Astrocyte (in vitro differentiated cells and primary cell): ENCODE data around the gene KIF25. TPM values are rescaled to one million over a fixed set of nuclear protein-coding genes. Genes with fewer than 3 reads are reported as not detected.

ENCODE experiments used
- DNase-seq: peaks from one replicate; pipeline ENCODE4 v3.0.0-alpha.2; 2010; ENCODE audit warnings: low read depth
- FAIRE-seq: peaks from 2 replicates; lab custom pipeline; 2011; peaks lifted over from hg19 to GRCh38; lab: Jason Lieb, UNC
- H2AFZ ChIP-seq: 2 replicates; pipeline ENCODE4 v1.6.0; 2012; ENCODE audit warnings: low read depth, low read length, inconsistent platforms
- H3K27ac ChIP-seq: 2 replicates; pipeline ENCODE4 v1.5.1; 2011; ENCODE audit warnings: low read depth, low read length, inconsistent platforms
- H3K27me3 ChIP-seq: 2 replicates; pipeline ENCODE4 v1.6.0; 2011; ENCODE audit warnings: low read length, inconsistent platforms; ENCODE audit not compliant: insufficient read depth
- H3K36me3 ChIP-seq: 2 replicates; pipeline ENCODE4 v1.5.1; 2011; ENCODE audit warnings: low read length, inconsistent platforms; ENCODE audit not compliant: insufficient read depth
- H3K4me1 ChIP-seq: 2 replicates; pipeline ENCODE4 v1.5.1; 2011; ENCODE audit warnings: low read length, inconsistent platforms; ENCODE audit not compliant: insufficient read depth
- H3K4me2 ChIP-seq: 2 replicates; pipeline ENCODE4 v1.6.0; 2012; ENCODE audit warnings: low read length, inconsistent platforms
- H3K4me3 ChIP-seq: 2 replicates; pipeline ENCODE4 v1.5.1; 2011; ENCODE audit warnings: low read depth, mild to moderate bottlenecking, low read length, inconsistent platforms; ENCODE audit not compliant: insufficient read depth
- H3K79me2 ChIP-seq: 2 replicates; pipeline ENCODE4 v1.6.0; 2012; ENCODE audit warnings: mild to moderate bottlenecking, low read length, inconsistent platforms; ENCODE audit not compliant: insufficient read depth
- H3K9ac ChIP-seq: 2 replicates; pipeline ENCODE4 v1.6.0; 2012; ENCODE audit warnings: mild to moderate bottlenecking, low read length, inconsistent platforms
- H3K9me3 ChIP-seq: 2 replicates; pipeline ENCODE4 v1.5.1; 2012; ENCODE audit warnings: low read depth, mild to moderate bottlenecking, low read length, inconsistent platforms; ENCODE audit not compliant: insufficient read depth
- H4K20me1 ChIP-seq: 2 replicates; pipeline ENCODE4 v1.6.0; 2012; ENCODE audit warnings: low read length, inconsistent platforms; ENCODE audit not compliant: insufficient read depth
- H3K27ac Mint-ChIP-seq: one replicate; pipeline ENCODE4 v1.8.0; 2021; ENCODE audit warnings: mild to moderate bottlenecking, mixed read lengths; ENCODE audit not compliant: unreplicated experiment
- H3K27me3 Mint-ChIP-seq: one replicate; pipeline ENCODE4 v1.8.0; 2021; ENCODE audit warnings: low read depth, mixed read lengths; ENCODE audit not compliant: unreplicated experiment
- H3K36me3 Mint-ChIP-seq: one replicate; pipeline ENCODE4 v1.8.0; 2021; ENCODE audit warnings: low read depth, mixed read lengths; ENCODE audit not compliant: unreplicated experiment
- H3K4me1 Mint-ChIP-seq: one replicate; pipeline ENCODE4 v1.8.0; 2021; ENCODE audit warnings: low read depth, mixed read lengths; ENCODE audit not compliant: unreplicated experiment
- H3K4me3 Mint-ChIP-seq: one replicate; pipeline ENCODE4 v1.8.0; 2021; ENCODE audit warnings: mild to moderate bottlenecking, moderate library complexity, mixed read lengths; ENCODE audit not compliant: unreplicated experiment
- H3K9me3 Mint-ChIP-seq: one replicate; pipeline ENCODE4 v1.8.0; 2021; ENCODE audit warnings: mild to moderate bottlenecking, mixed read lengths; ENCODE audit not compliant: unreplicated experiment
- CTCF ChIP-seq: IDR thresholded peaks from 2 replicates; pipeline ENCODE4 v1.5.1; 2011; ENCODE audit warnings: low read depth, mild to moderate bottlenecking, inconsistent platforms, low read length, moderate library complexity; ENCODE audit not compliant: insufficient read depth
- EZH2 ChIP-seq: IDR thresholded peaks from 2 replicates; pipeline ENCODE4 v1.6.1; 2012; ENCODE audit warnings: mild to moderate bottlenecking, low read length, inconsistent platforms; ENCODE audit not compliant: insufficient read depth
- total RNA-seq: library from RNA; stranded (reverse); gene quantifications from 2 replicates; pipeline ENCODE4 v1.2.1, GENCODE V29; 2021

Gene KIF25
- total RNA-seq, 1 donor from 2014 or later, result not detected

GRCh38 chr6:168061269-168062210, 64.1 kb downstream of the KIF25 start:
- no peak overlapping the region for H3K4me2 ChIP-seq
- Mint-ChIP-seq H3K36me3 (no peaks in the 10 kb centered on the region), H3K4me1 (no peaks in the 10 kb centered on the region), H3K27ac (no peak overlapping the region), H3K4me3 (no peak overlapping the region), H3K9me3 (peaks cover 4% of the 10 kb centered on the region), H3K27me3 (peaks cover 43% of the 10 kb centered on the region)
- no peak overlapping the region for H3K4me3 ChIP-seq
- H3K27me3 ChIP-seq, result no peaks in the 10 kb centered on the region
- DNase-seq (no peak), FAIRE-seq (no peak)
- H4K20me1 ChIP-seq, result no peaks in the 10 kb centered on the region
- no peak overlapping the region for H2AFZ ChIP-seq
- H3K9ac ChIP-seq, result no peak overlapping the region
- H3K36me3 ChIP-seq, result no peaks in the 10 kb centered on the region
- H3K27ac ChIP-seq, result no peak overlapping the region
- H3K4me1 ChIP-seq, result no peaks in the 10 kb centered on the region
- TF ChIP-seq CTCF, result no peak
- no peak for TF ChIP-seq EZH2
- no peaks in the 10 kb centered on the region for H3K9me3 ChIP-seq
- H3K79me2 ChIP-seq, result no peaks in the 10 kb centered on the region

GRCh38 chr6:168062346-168063289, 65.1 kb downstream of the KIF25 start:
- Histone ChIP-seq H2AFZ (no peak overlapping the region), H3K9me3 (no peaks in the 10 kb centered on the region), H3K27ac (no peak overlapping the region), H3K36me3 (no peaks in the 10 kb centered on the region), H3K9ac (no peak overlapping the region), H3K4me2 (no peak overlapping the region), H3K79me2 (no peaks in the 10 kb centered on the region), H4K20me1 (no peaks in the 10 kb centered on the region), H3K4me3 (no peak overlapping the region), H3K4me1 (no peaks in the 10 kb centered on the region), H3K27me3 (no peaks in the 10 kb centered on the region)
- peaks cover 42% of the 10 kb centered on the region for H3K27me3 Mint-ChIP-seq
- DNase-seq (no peak), FAIRE-seq (no peak)
- H3K4me3 Mint-ChIP-seq, result no peak overlapping the region
- no peaks in the 10 kb centered on the region for H3K4me1 Mint-ChIP-seq
- no peaks in the 10 kb centered on the region for H3K36me3 Mint-ChIP-seq
- no peak overlapping the region for H3K27ac Mint-ChIP-seq
- H3K9me3 Mint-ChIP-seq, result peaks cover 4% of the 10 kb centered on the region
- TF ChIP-seq CTCF (no peak), EZH2 (no peak)
